Astrocyte (in vitro differentiated cells and primary cell): ENCODE results near the gene CFAP45. TPM values are rescaled to one million over a fixed set of nuclear protein-coding genes. Genes with fewer than 3 reads are reported as not detected.
A peak's percentile ranks its signal among the peaks of the same experiment; 100 is the strongest.

Experiments used
- DNase-seq: peaks from one replicate; pipeline ENCODE4 v3.0.0-alpha.2; 2010; ENCODE audit warnings: low read depth
- FAIRE-seq: peaks from 2 replicates; lab custom pipeline; 2011; peaks lifted over from hg19 to GRCh38; lab: Jason Lieb, UNC
- H2AFZ ChIP-seq: 2 replicates; pipeline ENCODE4 v1.6.0; 2012; ENCODE audit warnings: low read depth, low read length, inconsistent platforms
- H3K27ac ChIP-seq: 2 replicates; pipeline ENCODE4 v1.5.1; 2011; ENCODE audit warnings: low read depth, low read length, inconsistent platforms
- H3K27me3 ChIP-seq: 2 replicates; pipeline ENCODE4 v1.6.0; 2011; ENCODE audit warnings: low read length, inconsistent platforms; ENCODE audit not compliant: insufficient read depth
- H3K36me3 ChIP-seq: 2 replicates; pipeline ENCODE4 v1.5.1; 2011; ENCODE audit warnings: low read length, inconsistent platforms; ENCODE audit not compliant: insufficient read depth
- H3K4me1 ChIP-seq: 2 replicates; pipeline ENCODE4 v1.5.1; 2011; ENCODE audit warnings: low read length, inconsistent platforms; ENCODE audit not compliant: insufficient read depth
- H3K4me2 ChIP-seq: 2 replicates; pipeline ENCODE4 v1.6.0; 2012; ENCODE audit warnings: low read length, inconsistent platforms
- H3K4me3 ChIP-seq: 2 replicates; pipeline ENCODE4 v1.5.1; 2011; ENCODE audit warnings: low read depth, mild to moderate bottlenecking, low read length, inconsistent platforms; ENCODE audit not compliant: insufficient read depth
- H3K79me2 ChIP-seq: 2 replicates; pipeline ENCODE4 v1.6.0; 2012; ENCODE audit warnings: mild to moderate bottlenecking, low read length, inconsistent platforms; ENCODE audit not compliant: insufficient read depth
- H3K9ac ChIP-seq: 2 replicates; pipeline ENCODE4 v1.6.0; 2012; ENCODE audit warnings: mild to moderate bottlenecking, low read length, inconsistent platforms
- H3K9me3 ChIP-seq: 2 replicates; pipeline ENCODE4 v1.5.1; 2012; ENCODE audit warnings: low read depth, mild to moderate bottlenecking, low read length, inconsistent platforms; ENCODE audit not compliant: insufficient read depth
- H4K20me1 ChIP-seq: 2 replicates; pipeline ENCODE4 v1.6.0; 2012; ENCODE audit warnings: low read length, inconsistent platforms; ENCODE audit not compliant: insufficient read depth
- H3K27ac Mint-ChIP-seq: one replicate; pipeline ENCODE4 v1.8.0; 2021; ENCODE audit warnings: mild to moderate bottlenecking, mixed read lengths; ENCODE audit not compliant: unreplicated experiment
- H3K27me3 Mint-ChIP-seq: one replicate; pipeline ENCODE4 v1.8.0; 2021; ENCODE audit warnings: low read depth, mixed read lengths; ENCODE audit not compliant: unreplicated experiment
- H3K36me3 Mint-ChIP-seq: one replicate; pipeline ENCODE4 v1.8.0; 2021; ENCODE audit warnings: low read depth, mixed read lengths; ENCODE audit not compliant: unreplicated experiment
- H3K4me1 Mint-ChIP-seq: one replicate; pipeline ENCODE4 v1.8.0; 2021; ENCODE audit warnings: low read depth, mixed read lengths; ENCODE audit not compliant: unreplicated experiment
- H3K4me3 Mint-ChIP-seq: one replicate; pipeline ENCODE4 v1.8.0; 2021; ENCODE audit warnings: mild to moderate bottlenecking, moderate library complexity, mixed read lengths; ENCODE audit not compliant: unreplicated experiment
- H3K9me3 Mint-ChIP-seq: one replicate; pipeline ENCODE4 v1.8.0; 2021; ENCODE audit warnings: mild to moderate bottlenecking, mixed read lengths; ENCODE audit not compliant: unreplicated experiment
- EZH2 ChIP-seq: IDR thresholded peaks from 2 replicates; pipeline ENCODE4 v1.6.1; 2012; ENCODE audit warnings: mild to moderate bottlenecking, low read length, inconsistent platforms; ENCODE audit not compliant: insufficient read depth
- total RNA-seq: library from RNA; stranded (reverse); gene quantifications from 2 replicates; pipeline ENCODE4 v1.2.1, GENCODE V29; 2021
- TF ChIP-seq, protein P1 (sequence below): IDR thresholded peaks from 2 replicates; pipeline ENCODE4 v1.5.1; 2011; ENCODE audit warnings: low read depth, mild to moderate bottlenecking, inconsistent platforms, low read length, moderate library complexity; ENCODE audit not compliant: insufficient read depth

CFAP45 gene
- total RNA-seq, 1 donor from 2014 or later = 3.2 TPM

GRCh38 chr1:159920202-159920601, 20.2 kb upstream of the CFAP45 start:
- H3K9ac ChIP-seq = peak overlapping the region; percentile 99
- H2AFZ ChIP-seq = no peak overlapping the region
- H4K20me1 ChIP-seq = peaks cover 71% of the 10 kb centered on the region
- TF ChIP-seq, protein P1, sequence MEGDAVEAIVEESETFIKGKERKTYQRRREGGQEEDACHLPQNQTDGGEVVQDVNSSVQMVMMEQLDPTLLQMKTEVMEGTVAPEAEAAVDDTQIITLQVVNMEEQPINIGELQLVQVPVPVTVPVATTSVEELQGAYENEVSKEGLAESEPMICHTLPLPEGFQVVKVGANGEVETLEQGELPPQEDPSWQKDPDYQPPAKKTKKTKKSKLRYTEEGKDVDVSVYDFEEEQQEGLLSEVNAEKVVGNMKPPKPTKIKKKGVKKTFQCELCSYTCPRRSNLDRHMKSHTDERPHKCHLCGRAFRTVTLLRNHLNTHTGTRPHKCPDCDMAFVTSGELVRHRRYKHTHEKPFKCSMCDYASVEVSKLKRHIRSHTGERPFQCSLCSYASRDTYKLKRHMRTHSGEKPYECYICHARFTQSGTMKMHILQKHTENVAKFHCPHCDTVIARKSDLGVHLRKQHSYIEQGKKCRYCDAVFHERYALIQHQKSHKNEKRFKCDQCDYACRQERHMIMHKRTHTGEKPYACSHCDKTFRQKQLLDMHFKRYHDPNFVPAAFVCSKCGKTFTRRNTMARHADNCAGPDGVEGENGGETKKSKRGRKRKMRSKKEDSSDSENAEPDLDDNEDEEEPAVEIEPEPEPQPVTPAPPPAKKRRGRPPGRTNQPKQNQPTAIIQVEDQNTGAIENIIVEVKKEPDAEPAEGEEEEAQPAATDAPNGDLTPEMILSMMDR = no peak
- TF ChIP-seq EZH2 = no peak
- H3K4me3 ChIP-seq = no peak overlapping the region
- no peak overlapping the region for H3K27ac ChIP-seq
- H3K4me1 ChIP-seq = peaks cover 65% of the 10 kb centered on the region
- no peaks in the 10 kb centered on the region for H3K27me3 Mint-ChIP-seq
- peaks cover 63% of the 10 kb centered on the region for H3K4me1 Mint-ChIP-seq
- peaks cover 32% of the 10 kb centered on the region for H3K36me3 ChIP-seq
- no peak overlapping the region for H3K4me2 ChIP-seq
- DNase-seq (no peak), FAIRE-seq (no peak)
- H3K27me3 ChIP-seq = no peaks in the 10 kb centered on the region
- H3K4me3 Mint-ChIP-seq = no peak overlapping the region
- no peaks in the 10 kb centered on the region for H3K9me3 Mint-ChIP-seq
- peaks cover 75% of the 10 kb centered on the region for H3K79me2 ChIP-seq
- no peaks in the 10 kb centered on the region for H3K9me3 ChIP-seq
- no peak overlapping the region for H3K27ac Mint-ChIP-seq
- peaks cover 26% of the 10 kb centered on the region for H3K36me3 Mint-ChIP-seq

- no peak overlapping the region for H3K4me3 Mint-ChIP-seq
- H3K4me3 ChIP-seq = no peak overlapping the region
- H3K9me3 Mint-ChIP-seq = no peaks in the 10 kb centered on the region
- H2AFZ ChIP-seq = no peak overlapping the region
- no peaks in the 10 kb centered on the region for H3K27me3 ChIP-seq
- H3K27ac Mint-ChIP-seq = no peak overlapping the region
- H3K27ac ChIP-seq = no peak overlapping the region
- H3K79me2 ChIP-seq = peaks cover 66% of the 10 kb centered on the region
- H4K20me1 ChIP-seq = peaks cover 66% of the 10 kb centered on the region
- H3K27me3 Mint-ChIP-seq = no peaks in the 10 kb centered on the region
- peaks cover 26% of the 10 kb centered on the region for H3K36me3 Mint-ChIP-seq
- DNase-seq (no peak), FAIRE-seq (no peak)
- H3K36me3 ChIP-seq = peaks cover 32% of the 10 kb centered on the region
- H3K9ac ChIP-seq = no peak overlapping the region
- no peaks in the 10 kb centered on the region for H3K9me3 ChIP-seq
- TF ChIP-seq, protein P1 = no peak
- TF ChIP-seq EZH2 = no peak
- H3K4me1 ChIP-seq = peaks cover 65% of the 10 kb centered on the region
- peaks cover 69% of the 10 kb centered on the region for H3K4me1 Mint-ChIP-seq
- no peak overlapping the region for H3K4me2 ChIP-seq
These were observed 19.4 kb upstream of the CFAP45 start for GRCh38 chr1:159919236-159919865.
